Activated CD8-positive, alpha-beta memory T cell treated with anti-CD3 and anti-CD28 coated beads for 24 hours (primary cell): ENCODE data around the gene SWAP70.
A peak's percentile ranks its signal among the peaks of the same experiment; 100 is the strongest.
"Not testable (repeated sequence)": the region's sequence is repeated elsewhere in the genome, so short reads cannot be mapped to it uniquely, and the experiment has no call there.

ENCODE experiments used
- DNase-seq: peaks from one replicate; pipeline ENCODE4 v3.0.0-alpha.2; 2020

Gene SWAP70

DNA sequence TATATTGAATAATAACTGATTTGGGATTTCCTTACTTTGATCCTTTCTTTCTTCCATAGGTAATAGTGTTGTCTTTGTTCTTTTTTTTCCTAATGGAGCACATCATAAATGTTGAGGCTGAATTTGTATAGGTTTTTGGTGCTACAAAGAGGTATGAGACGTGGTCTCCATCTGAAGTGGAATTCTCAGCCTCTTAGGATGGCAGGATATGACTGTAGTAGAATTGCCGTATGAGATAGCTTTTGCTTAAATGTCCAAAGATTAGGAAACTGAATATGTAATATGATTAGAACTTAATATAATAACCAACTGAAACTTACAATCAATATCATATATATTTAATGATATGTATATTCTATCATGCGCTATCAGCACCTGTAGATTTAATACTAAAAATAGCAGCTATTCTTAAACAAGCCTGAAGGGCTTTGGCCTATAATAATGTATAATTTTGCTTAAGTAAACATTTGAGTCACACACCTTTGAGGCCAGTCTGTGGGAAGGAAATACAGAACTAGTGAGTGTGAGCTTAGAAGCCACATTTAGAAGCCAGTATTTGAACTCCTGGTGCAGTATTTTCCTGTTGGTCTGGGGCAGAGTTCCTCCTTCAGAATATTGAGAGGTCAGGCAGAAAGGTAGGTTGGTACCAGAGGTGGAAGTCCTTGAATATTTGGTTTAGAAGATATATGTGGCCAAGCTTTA lies 62.6 kb downstream of the SWAP70 start:
- DNase-seq = no peak

- DNase-seq = no peak
Observed at GRCh38 chr11:9728058-9728457, 64.2 kb downstream of the SWAP70 start.

- DNase-seq = no peak
Observed at GRCh38 chr11:9731256-9731655, 67.4 kb downstream of the SWAP70 start.

DNA sequence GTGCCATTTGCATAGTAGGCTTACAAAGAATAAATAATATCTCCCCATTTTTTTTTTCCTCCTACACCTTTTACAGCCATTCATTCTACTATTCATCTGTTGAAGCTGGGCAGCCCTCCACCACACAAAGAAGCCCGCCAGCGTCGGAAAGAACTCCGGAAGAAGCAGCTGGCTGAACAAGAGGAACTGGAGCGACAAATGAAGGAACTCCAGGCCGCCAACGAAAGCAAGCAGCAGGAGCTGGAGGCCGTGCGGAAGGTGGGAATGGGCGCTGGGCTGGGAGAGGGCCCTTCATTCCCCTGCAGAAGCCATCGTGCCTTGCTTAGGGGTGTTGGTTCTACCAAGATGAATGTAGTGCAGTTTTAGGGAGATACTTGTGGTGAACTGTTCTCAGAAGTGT lies 68.6 kb downstream of the SWAP70 start:
- no peak for DNase-seq

DNA sequence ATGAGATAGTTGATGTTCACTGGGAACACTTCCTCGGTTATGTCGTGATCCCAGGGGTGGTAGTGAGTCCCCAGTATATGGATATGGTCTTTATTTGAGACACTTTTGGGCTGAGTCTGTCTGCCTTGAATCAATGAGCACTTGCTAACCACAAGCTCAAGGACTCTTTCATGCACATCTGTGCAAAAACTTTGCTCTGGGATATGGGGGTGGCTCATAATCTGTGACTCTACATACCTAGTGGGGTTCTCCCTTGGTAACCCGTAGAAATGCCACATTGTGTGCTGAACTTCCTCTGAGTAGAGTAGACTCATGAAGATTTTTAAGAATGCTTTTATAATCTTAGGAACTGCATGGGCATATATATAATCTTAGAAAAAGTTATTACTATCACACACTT lies 69.3 kb downstream of the SWAP70 start:
- DNase-seq = no peak

DNA sequence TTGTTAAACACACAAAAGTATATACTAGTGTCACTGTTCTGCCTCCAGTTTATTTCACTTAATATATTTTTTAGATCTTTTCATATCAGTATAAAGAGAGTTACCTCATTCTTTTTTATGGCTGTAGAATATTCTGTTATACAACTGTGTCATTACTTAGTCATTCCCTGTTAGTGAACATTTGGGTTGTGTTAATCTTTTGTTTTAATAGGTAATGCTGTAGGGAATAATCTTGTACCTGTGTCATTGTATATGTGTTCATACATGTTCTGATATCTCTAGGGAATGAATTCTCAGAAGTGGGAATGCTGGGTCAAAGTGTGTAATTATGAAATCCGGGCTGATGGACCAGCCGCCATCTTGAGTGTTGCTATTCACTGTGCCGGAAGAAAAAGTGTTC lies 71.4 kb downstream of the SWAP70 start:
- no peak for DNase-seq

DNA sequence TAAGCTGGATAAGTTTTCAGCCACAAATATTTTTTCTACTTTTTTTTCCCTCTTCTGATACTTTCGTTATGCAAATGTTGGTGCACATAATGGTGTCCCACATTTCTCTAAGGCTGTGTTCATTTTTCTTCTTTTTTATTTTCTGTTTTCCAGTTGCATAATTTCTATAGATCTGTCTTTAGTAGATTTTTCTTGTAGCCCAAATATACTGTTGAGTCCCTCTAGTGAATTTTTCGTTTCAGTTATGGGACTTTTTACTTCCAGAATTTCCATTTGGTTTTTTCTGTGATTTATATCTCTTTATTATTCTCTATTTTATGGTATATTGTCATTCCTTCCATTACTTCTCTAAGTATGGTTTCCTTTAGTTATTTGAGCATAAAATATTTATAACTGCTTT lies 72.0 kb downstream of the SWAP70 start:
- DNase-seq = no peak

GRCh38 chr11:9736365-9736764 lies 72.5 kb downstream of the SWAP70 start:
- no peak for DNase-seq

DNA sequence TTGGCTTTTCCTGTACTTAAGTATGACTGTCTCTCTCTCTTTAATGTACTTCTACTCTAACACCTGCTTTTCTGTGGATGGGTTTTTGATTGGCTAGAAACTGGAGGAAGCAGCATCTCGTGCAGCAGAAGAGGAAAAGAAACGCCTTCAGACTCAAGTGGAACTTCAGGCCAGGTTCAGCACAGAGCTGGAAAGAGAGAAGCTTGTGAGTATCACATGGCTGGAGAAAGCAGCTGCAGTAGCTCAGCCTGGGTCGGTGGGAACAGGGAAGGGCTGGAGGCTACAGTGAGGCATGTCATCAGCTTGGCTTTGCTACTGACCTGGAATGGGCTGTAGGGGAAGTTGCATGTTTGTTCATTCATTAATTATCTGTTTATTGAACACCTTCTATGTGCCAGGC lies 74.2 kb downstream of the SWAP70 start:
- no peak for DNase-seq

DNA sequence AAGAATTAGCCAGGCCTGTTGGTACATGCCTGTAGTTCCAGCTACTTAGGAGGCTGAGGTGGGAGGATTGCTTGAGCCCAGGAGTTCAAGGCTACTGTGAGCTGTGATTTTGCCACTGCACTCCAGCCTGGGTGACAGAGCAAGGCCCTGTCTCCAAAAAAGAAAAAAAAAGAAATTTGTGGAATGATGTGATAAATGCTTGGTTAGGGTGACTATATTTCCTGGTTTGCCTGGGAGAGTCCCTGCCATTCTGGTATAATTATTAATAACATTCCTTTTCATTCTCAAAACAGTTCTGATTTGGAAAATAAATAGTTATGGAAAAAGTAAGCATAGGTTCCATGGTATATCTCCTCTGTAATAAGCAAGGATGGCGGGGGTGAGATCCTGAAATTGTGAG lies 74.8 kb downstream of the SWAP70 start:
- DNase-seq = no peak

GRCh38 chr11:9739123-9739900 lies 75.4 kb downstream of the SWAP70 start:
- DNase-seq = no peak

DNA sequence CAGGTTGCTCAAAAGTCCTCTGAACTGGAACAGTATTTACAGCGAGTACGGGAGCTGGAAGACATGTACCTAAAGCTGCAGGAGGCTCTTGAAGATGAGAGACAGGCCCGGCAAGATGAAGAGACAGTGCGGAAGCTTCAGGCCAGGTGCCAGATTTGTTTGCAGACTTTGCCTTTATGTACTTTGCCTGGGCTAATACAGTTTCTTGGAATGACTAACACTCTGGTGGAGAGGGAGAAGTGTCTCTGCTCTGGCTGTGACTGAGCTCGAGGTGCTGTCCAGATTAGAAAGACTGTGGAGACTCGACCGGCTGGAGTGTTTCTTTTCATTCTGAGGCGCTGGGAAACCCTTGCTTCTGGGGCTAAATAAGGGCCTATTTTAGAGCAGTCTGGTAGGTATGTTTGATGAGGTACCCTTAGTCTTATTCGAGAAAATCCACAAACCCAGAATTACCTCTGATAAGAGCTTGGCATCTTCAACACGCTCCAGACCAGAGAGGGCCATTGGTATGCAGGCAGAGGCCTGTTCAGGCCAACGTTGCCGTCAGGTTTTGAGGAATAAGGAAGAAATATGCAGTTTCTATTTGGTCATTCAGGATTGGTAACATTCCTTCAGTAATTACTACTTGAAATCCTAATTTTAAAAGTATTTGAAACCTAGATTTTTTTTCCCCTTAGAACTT lies 76.5 kb downstream of the SWAP70 start:
- DNase-seq = no peak

DNA sequence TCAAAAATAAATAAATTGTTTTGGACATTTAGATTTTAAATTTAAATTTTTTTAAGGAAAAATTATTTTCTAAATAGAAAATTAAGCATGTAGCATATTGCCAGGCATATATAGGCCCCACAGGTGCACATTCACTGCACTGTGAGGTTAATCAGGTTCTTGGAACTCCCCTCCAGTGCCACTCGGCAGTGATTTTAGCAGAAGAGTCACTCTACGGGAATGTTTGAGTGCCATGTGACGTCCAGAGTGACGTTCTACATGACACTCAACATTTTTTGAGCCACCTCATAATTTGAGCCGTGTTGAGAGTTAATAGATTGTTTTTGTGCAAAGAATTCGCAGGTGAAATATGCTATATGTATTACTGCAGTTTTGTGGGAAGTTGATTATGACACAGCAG lies 77.4 kb downstream of the SWAP70 start:
- DNase-seq = no peak

DNA sequence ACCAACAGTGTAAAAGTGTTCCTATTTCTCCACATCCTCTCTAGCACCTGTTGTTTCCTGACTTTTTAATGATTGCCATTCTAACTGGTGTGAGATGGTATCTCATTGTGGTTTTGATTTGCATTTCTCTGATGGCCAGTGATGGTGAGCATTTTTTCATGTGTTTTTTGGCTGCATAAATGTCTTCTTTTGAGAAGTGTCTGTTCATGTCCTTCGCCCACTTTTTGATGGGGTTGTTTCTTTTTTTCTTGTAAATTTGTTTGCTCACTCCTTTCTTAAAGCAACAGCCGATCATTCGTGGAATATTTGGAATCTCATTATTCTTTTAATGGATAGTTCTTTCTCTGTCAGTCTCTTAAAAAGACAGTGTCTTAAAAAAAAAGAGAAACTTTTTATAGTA lies 79.6 kb downstream of the SWAP70 start:
- not testable (repeated sequence) for DNase-seq

DNA sequence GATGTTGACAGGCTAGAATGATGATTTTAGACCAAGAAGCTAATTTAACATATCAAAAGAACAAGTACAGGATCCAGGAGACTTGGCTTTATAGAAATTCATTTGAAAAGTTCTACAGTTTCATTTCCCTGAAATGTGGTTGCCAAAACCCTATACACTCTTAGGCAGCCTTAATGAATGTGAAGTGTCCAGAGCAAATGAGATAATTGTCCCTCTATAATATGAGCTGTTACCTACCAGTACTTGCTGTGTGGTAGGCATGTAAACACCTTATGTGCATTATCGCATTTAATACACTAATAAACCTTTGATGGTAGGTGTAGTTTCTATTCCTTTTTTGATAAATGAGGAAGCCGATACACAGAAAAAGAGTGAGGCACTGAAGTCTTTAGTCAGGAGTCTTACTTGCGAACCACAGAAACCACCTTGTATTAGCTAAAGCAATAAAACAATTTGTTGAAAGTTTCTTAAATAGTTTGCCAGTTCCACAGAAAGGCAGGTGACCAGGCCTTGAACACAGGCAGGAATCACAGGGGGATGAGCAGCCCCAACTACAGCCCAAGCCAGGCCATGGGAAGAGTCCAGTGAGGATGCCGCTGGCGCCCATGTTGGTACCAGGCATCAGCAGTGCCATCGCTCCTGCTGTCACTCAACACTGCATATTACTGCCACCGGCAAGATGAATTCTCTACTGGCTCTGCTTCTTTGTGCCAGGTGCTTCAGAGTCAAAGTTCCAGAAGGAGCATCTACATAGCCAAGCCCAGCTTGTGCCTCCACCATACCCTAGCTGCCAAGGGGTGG lies 81.7 kb downstream of the SWAP70 start:
- DNase-seq = no peak

- no peak for DNase-seq
Observed at GRCh38 chr11:9747229-9747628, 83.4 kb downstream of the SWAP70 start.

DNA sequence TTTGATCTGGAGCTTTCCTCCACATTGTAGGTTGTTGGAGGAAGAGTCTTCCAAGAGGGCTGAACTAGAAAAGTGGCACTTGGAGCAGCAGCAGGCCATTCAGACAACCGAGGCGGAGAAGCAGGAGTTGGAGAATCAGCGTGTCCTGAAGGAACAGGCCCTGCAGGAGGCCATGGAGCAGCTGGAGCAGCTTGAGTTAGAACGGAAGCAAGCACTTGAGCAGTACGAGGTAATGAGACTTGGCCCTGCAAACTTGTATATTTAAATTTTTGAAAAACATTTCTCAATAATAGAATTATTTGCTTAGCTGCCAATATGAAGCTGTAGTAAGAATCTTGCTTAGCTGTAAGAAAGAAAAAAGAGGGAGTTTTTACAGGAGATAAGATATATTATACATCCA lies 84.0 kb downstream of the SWAP70 start:
- DNase-seq = no peak

DNA sequence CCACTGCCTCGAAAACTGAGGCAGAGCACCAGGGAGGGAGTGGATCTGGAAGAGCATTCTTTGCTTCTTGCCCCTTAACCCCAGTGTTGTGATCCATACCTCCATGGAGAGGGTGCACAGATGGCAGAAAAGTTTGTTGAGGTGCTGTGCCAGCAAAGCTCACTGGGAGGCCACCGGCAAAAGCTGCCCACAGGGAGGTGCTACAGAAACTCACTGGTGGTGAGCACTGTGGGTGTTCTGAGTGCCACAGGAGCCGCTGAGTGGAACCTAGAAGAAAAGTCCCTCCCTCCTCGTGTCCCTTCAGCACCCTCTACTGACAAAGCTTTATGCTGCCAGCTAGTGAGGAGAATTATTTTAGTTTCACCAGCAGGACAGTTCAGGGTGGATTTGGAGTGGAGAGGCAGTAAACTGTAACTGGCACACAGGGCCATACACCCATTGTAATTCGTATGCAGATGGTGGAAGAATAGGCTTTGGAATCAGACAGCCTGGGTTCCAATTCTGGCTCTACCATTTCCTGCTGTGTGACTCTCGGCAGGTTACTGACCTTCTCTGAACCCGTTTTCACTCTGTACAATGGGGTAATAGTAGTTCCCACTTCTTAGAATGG lies 84.6 kb downstream of the SWAP70 start:
- peak; percentile 77 for DNase-seq

GRCh38 chr11:9750551-9750950 lies 86.7 kb downstream of the SWAP70 start:
- no peak for DNase-seq

- no peak for DNase-seq
Observed at GRCh38 chr11:9752091-9752490, 88.2 kb downstream of the SWAP70 start.

- DNase-seq = no peak
Observed at GRCh38 chr11:9753021-9753420, 89.1 kb downstream of the SWAP70 start.

DNA sequence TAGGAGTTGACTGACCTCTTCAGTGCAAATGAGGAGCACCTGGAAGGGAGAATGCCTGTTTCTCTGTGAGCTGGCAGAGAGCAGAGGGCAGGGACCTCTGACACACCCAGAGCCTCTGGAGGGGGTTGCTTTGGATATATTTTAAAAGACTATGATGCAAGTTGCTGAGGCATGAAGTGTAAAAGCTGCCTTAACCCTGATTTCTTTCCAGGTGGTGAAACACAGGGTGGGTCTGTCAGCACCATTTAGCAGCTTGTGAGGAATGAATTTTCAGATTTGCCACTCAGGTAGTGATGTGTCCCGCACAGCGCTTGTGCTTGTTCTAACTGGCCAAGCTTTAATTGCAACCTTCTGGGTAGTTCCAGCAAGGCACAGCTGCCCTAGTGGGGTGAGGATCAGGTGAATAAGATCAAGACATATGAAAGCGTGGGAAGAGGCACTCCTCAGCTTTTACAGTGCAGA lies 90.2 kb downstream of the SWAP70 start:
- DNase-seq = no peak
